MV-4-11 (cell line): ENCODE data around the gene RPL38.

Source experiments
- DNase-seq: peaks from one replicate; lab custom pipeline; 2025; lab: John Stamatoyannopoulos, UW

RPL38 gene

GRCh38 chr17:74250324-74250995, 47.0 kb downstream of the RPL38 start:
- DNase-seq = no peak

- no peak for DNase-seq
Measured at GRCh38 chr17:74251051-74251450, 47.6 kb downstream of the RPL38 start.

GRCh38 chr17:74251569-74251968, 48.1 kb downstream of the RPL38 start:
- DNase-seq = no peak

GRCh38 chr17:74252211-74252610, 48.7 kb downstream of the RPL38 start:
- DNase-seq = no peak

- DNase-seq = no peak
Measured at GRCh38 chr17:74253036-74253435, 49.6 kb downstream of the RPL38 start.

- DNase-seq = no peak
Measured at GRCh38 chr17:74257311-74257710, 53.8 kb downstream of the RPL38 start.

GRCh38 chr17:74259667-74260524, 56.4 kb downstream of the RPL38 start:
- DNase-seq = no peak
